ENCODE results near the gene MYOZ1.

GRCh38 chr10:73645251-73645650, 4.0 kb upstream of the MYOZ1 start:
- TF ChIP-seq CTCF (IDR thresholded peaks at IDR 0.05) = no peak
- no peak for TF ChIP-seq EZH2 (IDR thresholded peaks at IDR 0.05; ENCODE audit: borderline replicate concordance, insufficient read depth, low read depth, low read length, poor library complexity, severe bottlenecking)

Data from B cell (primary cell).